ACHN (cell line): Measurements from ENCODE around the gene QSER1.
"Not testable (repeated sequence)": the region's sequence is repeated elsewhere in the genome, so short reads cannot be mapped to it uniquely, and the experiment has no call there.

Experiments
- DNase-seq: peaks from one replicate; pipeline ENCODE4 v3.0.0-alpha.2; 2015
- in situ Hi-C: cut with HindIII; loops from 2 replicates; pipeline ENCODE4 v1.10.0; 2017; ENCODE audit warnings: low sequenced_read_pairs, low pct_ligation_motif_present, low pct_unique_long_range_greater_than_20kb

The QSER1 gene

DNA sequence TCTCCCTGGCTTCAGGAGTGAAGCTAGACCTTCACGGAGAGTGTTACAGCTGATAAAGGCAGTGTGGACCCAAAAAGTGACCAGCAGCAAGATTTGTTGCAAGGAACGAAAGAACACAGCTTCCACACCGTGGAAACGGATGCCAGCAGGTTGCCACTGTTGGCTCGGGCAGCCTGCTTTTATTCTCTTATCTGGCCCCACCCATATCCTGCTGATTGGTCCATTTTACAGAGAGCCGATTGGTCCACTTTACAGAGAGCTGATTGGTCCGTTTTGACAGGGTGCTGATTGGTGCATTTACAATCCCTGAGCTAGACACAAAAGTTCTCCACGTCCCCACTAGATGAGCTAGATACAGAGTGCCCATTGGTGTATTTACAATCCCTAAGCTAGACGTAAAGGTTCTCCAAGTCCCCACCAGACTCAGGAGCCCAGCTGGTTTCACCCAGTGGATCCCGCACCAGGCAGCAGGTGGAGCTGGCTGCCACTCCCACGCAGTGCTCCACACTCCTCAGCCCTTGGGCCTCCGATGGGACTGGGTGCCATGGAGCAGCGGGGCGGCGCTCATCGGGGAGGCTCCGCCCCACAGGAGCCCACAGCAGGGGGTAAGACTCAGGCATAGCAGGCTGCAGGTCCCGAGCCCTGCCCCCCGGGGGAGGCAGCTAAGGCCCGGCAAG lies 4.8 kb upstream of the QSER1 start:
- in situ Hi-C loops, DNase-seq: not testable (repeated sequence)

DNA sequence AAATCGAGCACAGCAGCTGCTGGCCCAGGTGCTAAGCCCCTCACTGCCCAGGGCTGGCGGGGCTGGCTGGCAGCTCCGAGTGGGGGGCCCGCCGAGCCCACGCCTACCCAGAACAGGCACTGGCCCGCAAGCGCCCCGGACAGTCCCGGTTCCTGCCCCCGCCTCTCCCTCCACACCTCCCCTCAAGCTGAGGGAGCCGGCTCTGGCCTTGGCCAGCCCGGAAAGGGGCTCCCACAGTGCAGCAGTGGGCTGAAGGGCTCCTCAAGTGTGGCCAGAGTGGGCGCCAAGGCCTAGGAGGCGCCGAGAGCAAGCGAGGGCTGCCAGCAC lies 4.3 kb upstream of the QSER1 start:
- DNase-seq, in situ Hi-C loops: not testable (repeated sequence)

DNA sequence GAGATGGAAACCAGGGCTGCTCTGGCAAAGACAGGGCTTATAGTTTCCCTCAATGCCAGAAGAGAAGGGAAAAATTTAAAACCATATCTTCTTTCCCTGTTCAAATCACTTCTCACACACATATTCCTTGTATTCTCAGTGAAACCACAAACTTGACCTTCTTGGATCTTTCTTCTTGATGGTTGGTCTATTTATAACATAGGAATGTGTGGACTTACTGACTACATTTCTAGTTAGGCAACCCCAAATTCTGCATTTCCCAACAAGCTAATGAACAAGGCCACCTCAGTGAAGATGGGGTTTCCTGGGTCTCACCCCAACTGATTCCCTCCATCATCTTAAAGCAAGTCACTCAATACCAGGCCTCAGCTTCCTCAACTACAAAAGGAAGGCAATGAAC lies 3.8 kb upstream of the QSER1 start:
- DNase-seq = no peak
- in situ Hi-C loops = no loop called here

GRCh38 chr11:32890843-32891656 lies 1.6 kb upstream of the QSER1 start:
- in situ Hi-C loops = no loop called here
- DNase-seq = no peak

GRCh38 chr11:32891657-32892354 lies 805 bp upstream of the QSER1 start:
- in situ Hi-C loops = no loop called here
- no peak for DNase-seq

GRCh38 chr11:32893093-32893342 lies 407 bp downstream of the QSER1 start:
- no peak for DNase-seq
- in situ Hi-C loops = no loop called here

DNA sequence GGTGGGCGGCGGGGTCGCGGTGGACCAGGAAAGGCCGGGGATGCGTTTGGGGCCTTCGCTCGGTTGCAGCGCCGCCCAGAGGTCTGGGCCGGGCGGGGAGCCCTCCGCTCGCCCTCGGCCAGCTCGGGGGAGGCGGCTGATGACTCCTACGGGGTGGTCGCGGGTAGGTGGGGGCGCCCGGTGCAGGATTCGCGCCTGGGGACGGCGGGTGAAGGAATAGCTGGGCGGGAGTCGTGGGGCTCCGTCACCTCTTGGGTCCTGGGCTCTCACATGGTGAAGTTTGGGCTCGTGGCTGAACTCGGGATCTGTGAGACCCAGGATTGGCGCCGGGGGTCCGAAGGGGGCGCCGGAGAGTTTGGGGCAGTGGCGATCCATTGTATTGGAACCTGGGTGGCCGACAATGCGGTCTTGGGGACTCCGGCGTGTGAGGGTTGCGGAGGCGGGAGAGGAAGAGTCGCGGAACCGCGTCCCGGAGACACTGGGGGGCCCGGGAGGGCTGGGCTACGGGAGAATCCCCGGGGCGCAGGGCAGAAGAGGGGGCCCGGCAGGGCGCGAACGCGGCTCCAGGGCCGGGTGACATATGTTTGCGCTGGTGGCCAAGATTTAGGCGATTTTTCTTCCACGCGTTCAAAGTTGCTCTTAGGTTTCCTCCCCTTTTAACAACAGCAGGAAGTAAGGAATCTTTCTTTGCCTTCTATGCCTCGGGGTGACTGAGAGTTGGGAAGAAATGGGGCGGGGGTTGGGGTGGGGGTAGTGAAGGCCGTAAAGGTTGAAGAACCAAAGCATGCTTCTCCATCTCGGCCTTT lies 935 bp downstream of the QSER1 start:
- in situ Hi-C loops = no loop called here
- DNase-seq = peak; percentile 55

- in situ Hi-C loops = no loop called here
- DNase-seq = peak; percentile 89
Measured at GRCh38 chr11:32894149-32894827, 1.7 kb downstream of the QSER1 start.

GRCh38 chr11:32894921-32895320 lies 2.3 kb downstream of the QSER1 start:
- no peak for DNase-seq
- in situ Hi-C loops = no loop called here

GRCh38 chr11:32895471-32895870 lies 2.9 kb downstream of the QSER1 start:
- in situ Hi-C loops = no loop called here
- no peak for DNase-seq

DNA sequence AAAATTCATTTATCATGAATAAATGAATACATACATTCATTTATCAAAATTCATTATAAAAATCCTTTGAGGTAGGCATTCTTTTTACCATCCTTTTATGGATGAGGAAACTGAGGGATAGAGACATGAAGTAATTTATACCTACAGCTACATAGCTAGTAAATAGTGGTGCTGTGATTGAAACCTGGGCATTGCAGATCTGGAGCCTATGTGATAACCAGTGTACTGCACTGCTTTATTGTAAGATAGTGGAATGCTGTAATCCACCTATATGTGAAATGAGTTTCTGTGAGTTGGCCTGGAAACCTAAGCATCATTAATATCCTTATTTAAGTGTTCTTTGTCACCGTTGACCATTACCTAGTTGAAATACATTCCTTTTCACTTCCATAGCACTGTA lies 4.5 kb downstream of the QSER1 start:
- in situ Hi-C loops = no loop called here
- DNase-seq = no peak

GRCh38 chr11:32899438-32899837 lies 6.8 kb downstream of the QSER1 start:
- in situ Hi-C loops = no loop called here
- DNase-seq = no peak

GRCh38 chr11:32902089-32902665 lies 9.6 kb downstream of the QSER1 start:
- no peak for DNase-seq
- in situ Hi-C loops = no loop called here

- no peak for DNase-seq
- in situ Hi-C loops = no loop called here
Measured at GRCh38 chr11:32905028-32905667, 12.5 kb downstream of the QSER1 start.

GRCh38 chr11:32908619-32909018 lies 16.0 kb downstream of the QSER1 start:
- in situ Hi-C loops = no loop called here
- DNase-seq = no peak

DNA sequence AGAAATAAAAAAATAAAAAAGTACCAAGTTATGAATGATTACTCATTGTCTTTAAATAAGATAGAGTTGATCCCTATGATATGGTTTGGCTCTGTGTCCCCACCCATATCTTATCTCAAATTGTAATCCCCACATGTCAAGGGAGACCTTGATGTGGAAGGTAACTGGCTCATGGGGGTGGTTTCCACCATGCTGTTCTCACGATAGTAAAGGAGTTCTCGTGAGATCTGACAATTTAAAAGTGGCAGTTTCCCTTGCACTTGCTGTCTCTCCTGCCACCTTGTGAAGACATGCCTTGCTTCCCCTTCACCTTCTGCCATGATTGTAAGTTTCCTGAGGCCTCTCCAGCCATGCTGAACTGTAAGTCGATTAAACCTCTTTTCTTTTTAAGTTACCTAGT lies 18.8 kb downstream of the QSER1 start:
- no peak for DNase-seq
- in situ Hi-C loops = no loop called here

DNA sequence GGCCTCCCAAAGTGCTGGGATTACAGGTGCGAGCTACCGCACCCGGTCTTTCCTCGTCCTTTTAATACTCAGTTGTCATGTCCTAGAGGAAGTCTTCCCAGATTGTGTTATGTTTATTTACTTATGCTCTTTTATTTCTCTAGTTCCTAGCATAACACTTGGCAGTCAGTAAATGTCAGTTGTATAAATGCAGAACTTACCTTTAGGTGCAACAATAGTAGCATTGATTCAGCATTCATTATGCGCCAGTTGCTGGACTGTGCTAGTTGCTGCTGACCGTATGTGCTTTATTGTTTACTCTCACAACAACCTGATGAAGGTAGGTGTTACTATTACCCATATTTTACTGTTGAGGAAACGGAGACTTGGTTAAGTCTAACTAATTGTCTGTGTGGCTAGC lies 20.8 kb downstream of the QSER1 start:
- in situ Hi-C loops = no loop called here
- DNase-seq = no peak

DNA sequence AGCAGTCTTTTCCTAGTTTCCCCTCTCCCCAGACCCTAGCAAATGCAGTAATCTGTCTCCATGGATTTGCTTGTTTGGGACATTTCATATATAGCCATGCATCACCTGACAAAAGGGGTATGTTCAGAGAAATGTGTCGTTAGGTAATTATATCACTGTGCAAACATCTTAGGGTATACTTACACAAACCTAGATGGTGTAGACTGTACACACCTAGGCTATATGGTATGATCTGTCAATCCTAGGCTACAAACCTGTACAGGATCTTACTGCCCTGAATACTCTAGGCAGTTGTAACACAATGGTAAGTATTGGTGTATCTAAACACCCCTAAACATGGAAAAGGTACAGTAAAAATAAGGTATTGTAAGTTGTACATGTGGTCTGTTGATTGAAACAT lies 23.8 kb downstream of the QSER1 start:
- in situ Hi-C loops = no loop called here
- DNase-seq = no peak
